GM23248 (cell line): Measurements from ENCODE around the gene NEUROD6. TPM values are rescaled to one million over a fixed set of nuclear protein-coding genes. Genes with fewer than 3 reads are reported as not detected.

ENCODE experiments used
- DNase-seq: peaks from one replicate; pipeline ENCODE4 v3.0.0-alpha.2; 2015
- H2AFZ ChIP-seq: fragments of 200-600 bp; sonication (generic); 2 replicates; pipeline ENCODE4 v1.6.1; 2016; ENCODE audit warnings: antibody characterized with exemption
- H3F3A ChIP-seq: fragments of 200-600 bp; sonication (generic); 2 replicates; pipeline ENCODE4 v1.6.1; 2016; ENCODE audit warnings: mild to moderate bottlenecking, antibody characterized with exemption, mixed run types; ENCODE audit not compliant: insufficient read depth
- H3K27ac ChIP-seq: fragments of 200-600 bp; sonication (generic); 2 replicates; pipeline ENCODE4 v1.5.1; 2016; ENCODE audit warnings: mild to moderate bottlenecking
- H3K27me3 ChIP-seq: fragments of 200-600 bp; sonication (generic); replicated peaks from 2 replicates; pipeline ENCODE4 v1.6.1; 2016; ENCODE audit warnings: mild to moderate bottlenecking; ENCODE audit not compliant: insufficient read depth
- H3K36me3 ChIP-seq: fragments of 200-600 bp; sonication (generic); 2 replicates; pipeline ENCODE4 v1.6.1; 2016; ENCODE audit warnings: low read depth, mild to moderate bottlenecking
- H3K4me1 ChIP-seq: fragments of 200-600 bp; sonication (generic); 2 replicates; pipeline ENCODE4 v1.6.1; 2016; ENCODE audit warnings: mild to moderate bottlenecking; ENCODE audit not compliant: insufficient read depth
- H3K4me2 ChIP-seq: fragments of 200-600 bp; sonication (generic); one replicate; pipeline ENCODE4 v1.6.1; 2016; ENCODE audit warnings: mild to moderate bottlenecking; ENCODE audit not compliant: unreplicated experiment
- H3K4me3 ChIP-seq: fragments of 200-600 bp; sonication (generic); 2 replicates; pipeline ENCODE4 v1.5.1; 2016; ENCODE audit warnings: mild to moderate bottlenecking
- H3K79me2 ChIP-seq: fragments of 200-600 bp; sonication (generic); 2 replicates; pipeline ENCODE4 v1.6.1; 2016; ENCODE audit warnings: mild to moderate bottlenecking; ENCODE audit not compliant: insufficient read depth
- H3K9ac ChIP-seq: fragments of 200-600 bp; sonication (generic); 2 replicates; pipeline ENCODE4 v1.6.1; 2016; ENCODE audit warnings: mild to moderate bottlenecking
- H3K9me2 ChIP-seq: fragments of 200-600 bp; sonication (generic); 2 replicates; pipeline ENCODE4 v1.6.1; 2016; ENCODE audit warnings: mixed run types, mild to moderate bottlenecking, moderate library complexity; ENCODE audit not compliant: insufficient read depth
- H3K9me3 ChIP-seq: fragments of 200-600 bp; sonication (generic); one replicate; pipeline ENCODE4 v1.6.1; 2017; ENCODE audit warnings: low read depth
- H4K20me1 ChIP-seq: fragments of 200-600 bp; sonication (generic); 2 replicates; pipeline ENCODE4 v1.6.0; 2016; ENCODE audit not compliant: insufficient read depth
- EZH2 ChIP-seq: fragments of 200-600 bp; sonication (generic); IDR thresholded peaks from 2 replicates; pipeline ENCODE4 v1.6.1; 2018; ENCODE audit warnings: antibody characterized with exemption, mild to moderate bottlenecking; ENCODE audit not compliant: insufficient read depth, poor library complexity, severe bottlenecking
- EZH2phosphoT487 ChIP-seq: fragments of 200-600 bp; sonication (generic); IDR thresholded peaks from 2 replicates; pipeline ENCODE4 v1.6.1; 2018; ENCODE audit warnings: antibody characterized with exemption, moderate library complexity, mild to moderate bottlenecking, low read depth; ENCODE audit not compliant: insufficient read depth
- WGBS, 2 experiments: methylation state at CpG; one replicate each; pipeline ENCODE4 v1.1.6; 2015 to 2017; ENCODE audit warnings: low lambda C conversion rate in 2 of 2, low coverage in 1 of 2; ENCODE audit errors: missing lambda C conversion rate in 2 of 2; 5-methylcytosine and 5-hydroxymethylcytosine counted together
- in situ Hi-C: fragments of 300-500 bp; cut with MboI; formaldehyde crosslinking; loops from 2 replicates; pipeline ENCODE4 v1.15.0; 2020
- polyA plus RNA-seq: library from polyadenylated mRNA; unstranded; fragments of >200 nt; fragmentation: Nextera tagmentation; extraction: Ambion mirVana; gene quantifications from 2 replicates; pipeline ENCODE4 v1.2.1, GENCODE V29; 2016
- total RNA-seq: library from RNA; depleted of rRNA; stranded (reverse); fragments of >200 nt; shearing (Covaris generic); gene quantifications from 2 replicates; pipeline ENCODE4 v1.2.3, GENCODE V29; 2014; rRNA removed

NEUROD6 gene
- total RNA-seq: not detected in 2 replicates
- not detected in 2 replicates for polyA plus RNA-seq

GRCh38 chr7:31340603-31341002 is at the start of gene NEUROD6:
Gene NEUROD6, minus strand, starts transcription at chr7:31340726. Its CDS starts 1,458 bp downstream, at chr7:31339268.
- no peaks in the 10 kb centered on the region for H3K36me3 ChIP-seq
- H3K9ac ChIP-seq: no peak within 1 kb of the TSS
- TF ChIP-seq EZH2phosphoT487 (no peak), EZH2 (no peak)
- H3K79me2 ChIP-seq: no peaks in the 10 kb centered on the region
- no peaks in the 10 kb centered on the region for H3F3A ChIP-seq
- H3K4me1 ChIP-seq: no peaks in the 10 kb centered on the region
- WGBS, 2 experiments: 28 to 30% methylated on average over 6 of the region's 6 CpGs
- in situ Hi-C loops: no loop called here
- DNase-seq: no peak
- H2AFZ ChIP-seq: no peak within 1 kb of the TSS
- no peaks in the 10 kb centered on the region for H3K9me3 ChIP-seq
- H3K4me3 ChIP-seq: no peak within 1 kb of the TSS
- H3K4me2 ChIP-seq: no peak within 1 kb of the TSS
- H3K9me2 ChIP-seq: no peaks in the 10 kb centered on the region
- H3K27ac ChIP-seq: no peak within 1 kb of the TSS
- H3K27me3 ChIP-seq: peaks cover 8% of the 10 kb centered on the region
- H4K20me1 ChIP-seq: no peaks in the 10 kb centered on the region

GRCh38 chr7:31384466-31384865 is 43.9 kb upstream of the NEUROD6 start:
- H3K9me3 ChIP-seq: no peaks in the 10 kb centered on the region
- no peak overlapping the region for H3K9ac ChIP-seq
- DNase-seq: no peak
- WGBS, 2 experiments: 17 to 19% methylated on average over 4 of the region's 4 CpGs
- no peaks in the 10 kb centered on the region for H3F3A ChIP-seq
- no peaks in the 10 kb centered on the region for H3K36me3 ChIP-seq
- H3K27ac ChIP-seq: no peak overlapping the region
- no peaks in the 10 kb centered on the region for H3K79me2 ChIP-seq
- no peaks in the 10 kb centered on the region for H4K20me1 ChIP-seq
- no peak overlapping the region for H3K4me3 ChIP-seq
- TF ChIP-seq EZH2phosphoT487 (no peak), EZH2 (no peak)
- no peaks in the 10 kb centered on the region for H3K9me2 ChIP-seq
- H3K4me1 ChIP-seq: no peaks in the 10 kb centered on the region
- no peak overlapping the region for H2AFZ ChIP-seq
- H3K27me3 ChIP-seq: no peaks in the 10 kb centered on the region
- no peak overlapping the region for H3K4me2 ChIP-seq
- in situ Hi-C loops: no loop called here

DNA sequence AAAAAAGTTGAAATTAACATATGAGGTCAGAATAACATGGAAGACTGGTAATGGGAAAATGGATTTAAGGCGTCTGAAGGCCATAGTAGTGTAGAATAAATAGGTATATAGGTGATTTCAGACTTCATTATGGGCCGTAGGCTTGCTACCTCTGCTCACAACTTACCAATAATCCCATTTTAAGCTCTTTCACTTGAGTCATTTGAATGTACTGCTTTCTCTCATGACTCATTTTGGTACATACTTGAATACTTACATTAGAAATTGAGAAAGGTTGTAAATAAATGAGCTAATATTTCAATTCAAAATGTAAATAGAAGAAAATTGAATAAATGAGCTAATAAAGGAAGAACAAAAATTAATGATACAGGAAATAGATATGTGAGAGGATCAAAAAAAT is 42.2 kb upstream of the NEUROD6 start:
- Histone ChIP-seq H3K27me3 (no peaks in the 10 kb centered on the region), H3K4me2 (no peak overlapping the region), H4K20me1 (no peaks in the 10 kb centered on the region), H2AFZ (no peak overlapping the region), H3K27ac (no peak overlapping the region), H3K9me3 (no peaks in the 10 kb centered on the region), H3K9me2 (no peaks in the 10 kb centered on the region), H3K4me1 (no peaks in the 10 kb centered on the region), H3F3A (no peaks in the 10 kb centered on the region), H3K79me2 (no peaks in the 10 kb centered on the region), H3K36me3 (no peaks in the 10 kb centered on the region), H3K9ac (no peak overlapping the region), H3K4me3 (no peak overlapping the region)
- no peak for DNase-seq
- WGBS, 2 experiments: 0 to 2% methylated on average over 2 of the region's 2 CpGs
- in situ Hi-C loops: no loop called here
- TF ChIP-seq EZH2: no peak
- no peak for TF ChIP-seq EZH2phosphoT487

- Histone ChIP-seq H3K27me3 (no peaks in the 10 kb centered on the region), H3K4me2 (no peak overlapping the region), H3K9me3 (no peaks in the 10 kb centered on the region), H3K4me1 (no peaks in the 10 kb centered on the region), H3K79me2 (no peaks in the 10 kb centered on the region), H3K27ac (no peak overlapping the region), H3K9ac (no peak overlapping the region), H2AFZ (no peak overlapping the region), H3K9me2 (no peaks in the 10 kb centered on the region), H3K4me3 (no peak overlapping the region), H4K20me1 (no peaks in the 10 kb centered on the region), H3K36me3 (no peaks in the 10 kb centered on the region), H3F3A (no peaks in the 10 kb centered on the region)
- in situ Hi-C loops: no loop called here
- TF ChIP-seq EZH2 (no peak), EZH2phosphoT487 (no peak)
- peak; percentile 55 for DNase-seq
- 8 to 13% methylated on average over 12 of the region's 12 CpGs for WGBS, 2 experiments
Observed at GRCh38 chr7:31373337-31374289, 33.1 kb upstream of the NEUROD6 start.
